Liver (tissue), 9 donors: Measurements from ENCODE around the gene PHLDB2. TPM values are rescaled to one million over a fixed set of nuclear protein-coding genes. Genes with fewer than 3 reads are reported as not detected.

Source experiments
- DNase-seq: peaks from one replicate; pipeline ENCODE4 v3.0.0-alpha.2; 2017; ENCODE audit warnings: low spot score
- H3K27ac ChIP-seq, 2 donors: one replicate each; pipeline ENCODE4 v1.7.0; 2013; ENCODE audit warnings: inconsistent platforms in 2 of 2, low read length in 2 of 2, control low read depth in 1 of 2, low read depth in 1 of 2, mild to moderate bottlenecking in 1 of 2
- H3K27me3 ChIP-seq, 4 donors: one replicate each; pipeline versions ENCODE4 v1.6.1 to v1.7.0; 2013; ENCODE audit warnings: low read length in 3 of 4, inconsistent platforms in 1 of 4, mild to moderate bottlenecking in 1 of 4, moderate library complexity in 1 of 4; ENCODE audit not compliant: control insufficient read depth in 4 of 4, insufficient read depth in 4 of 4
- H3K36me3 ChIP-seq, 4 donors: one replicate each; pipeline versions ENCODE4 v1.6.1 to v1.7.0; 2013; ENCODE audit warnings: low read length in 3 of 4, mild to moderate bottlenecking in 3 of 4, low read depth in 1 of 4, moderate library complexity in 1 of 4; ENCODE audit not compliant: control insufficient read depth in 4 of 4, insufficient read depth in 3 of 4
- H3K4me1 ChIP-seq, 4 donors: one replicate each; pipeline versions ENCODE4 v1.6.1 to v1.7.0; 2013; ENCODE audit warnings: low read length in 3 of 4, mild to moderate bottlenecking in 3 of 4, moderate library complexity in 1 of 4; ENCODE audit not compliant: control insufficient read depth in 4 of 4, insufficient read depth in 4 of 4
- H3K4me3 ChIP-seq, 3 donors: one replicate each; pipeline versions ENCODE4 v1.6.1 to v1.7.0; 2013; ENCODE audit warnings: low read length in 3 of 3, control low read depth in 1 of 3, low read depth in 1 of 3, mild to moderate bottlenecking in 1 of 3
- H3K9ac ChIP-seq, 2 donors: one replicate each; pipeline ENCODE4 v1.7.0; 2013; ENCODE audit warnings: low read length in 2 of 2, mild to moderate bottlenecking in 2 of 2, moderate library complexity in 2 of 2, control low read depth in 1 of 2, low read depth in 1 of 2
- H3K9me3 ChIP-seq, 4 donors: one replicate each; pipeline versions ENCODE4 v1.6.1 to v1.7.0; 2013; ENCODE audit warnings: low read length in 3 of 4; ENCODE audit not compliant: control insufficient read depth in 4 of 4
- FOXA1 ChIP-seq: IDR thresholded peaks from 2 replicates; pipeline ENCODE4 v1.6.1; 2016; ENCODE audit warnings: antibody characterized with exemption
- FOXA2 ChIP-seq: IDR thresholded peaks from 2 replicates; pipeline ENCODE4 v1.6.1; 2016; ENCODE audit warnings: antibody characterized with exemption
- GABPA ChIP-seq, 2 donors: IDR thresholded peaks in 1 of 2; conservative IDR thresholded peaks in 1 of 2; 2 replicates each; pipeline ENCODE4 v1.6.1; 2016; ENCODE audit warnings: antibody characterized with exemption in 2 of 2, mild to moderate bottlenecking in 1 of 2, moderate library complexity in 1 of 2
- HNF4A ChIP-seq, 2 donors: conservative IDR thresholded peaks; 2 replicates each; pipeline ENCODE4 v1.6.1; 2016; ENCODE audit warnings: antibody characterized with exemption in 2 of 2, mild to moderate bottlenecking in 2 of 2
- HNF4G ChIP-seq: IDR thresholded peaks from 2 replicates; pipeline ENCODE4 v1.6.1; 2016; ENCODE audit warnings: antibody characterized with exemption
- RAD21 ChIP-seq, 2 donors: IDR thresholded peaks; 2 replicates each; pipeline ENCODE4 v1.6.1; 2016; ENCODE audit warnings: antibody characterized with exemption in 2 of 2, mild to moderate bottlenecking in 2 of 2
- RXRA ChIP-seq, 2 donors: IDR thresholded peaks; 2 replicates each; pipeline ENCODE4 v1.6.1; 2017 to 2018; ENCODE audit warnings: antibody characterized with exemption in 2 of 2, mild to moderate bottlenecking in 1 of 2
- SP1 ChIP-seq: IDR thresholded peaks from 2 replicates; pipeline ENCODE4 v1.6.1; 2018; ENCODE audit warnings: antibody characterized with exemption, mild to moderate bottlenecking
- TAF1 ChIP-seq: conservative IDR thresholded peaks from 2 replicates; pipeline ENCODE4 v1.6.1; 2016; ENCODE audit warnings: antibody characterized with exemption, mild to moderate bottlenecking
- whole genome bisulfite sequencing: extraction: QIAGEN DNeasy Blood & Tissue Kit; methylation state at CpG from one replicate; pipeline ENCODE4 v1.1.7; 2013; 5-methylcytosine and 5-hydroxymethylcytosine counted together
- polyA plus RNA-seq, 2 donors: library from polyadenylated mRNA; stranded (reverse) in 1 of 2; unstranded in 1 of 2; fragments of 200-250 nt in 1 of 2; fragments of >200 nt in 1 of 2; fragmentation: Nextera tagmentation in 1 of 2; extraction: Ambion mirVana in 1 of 2; gene quantifications; one replicate each; pipeline versions ENCODE4 v1.2.1 to v1.2.3, GENCODE V29; 2013 to 2015
- total RNA-seq, 2 donors: library from RNA; depleted of rRNA; stranded (reverse); fragments of >200 nt; gene quantifications; one replicate each; pipeline ENCODE4 v1.2.3, GENCODE V29; 2014
- TF ChIP-seq, protein P1 (sequence below): IDR thresholded peaks from 2 replicates; pipeline ENCODE4 v1.6.1; 2016; ENCODE audit warnings: antibody characterized with exemption
- TF ChIP-seq, protein P2 (sequence below): fragments of 150-350 bp; IDR thresholded peaks from 2 replicates; pipeline ENCODE4 v1.5.1; 2017; ENCODE audit warnings: improper control_type of control experiment, low read depth, low read length; ENCODE audit not compliant: missing input control
- TF ChIP-seq, protein P3 (sequence below): IDR thresholded peaks from 2 replicates; pipeline ENCODE4 v1.6.1; 2016; ENCODE audit warnings: antibody characterized with exemption, mild to moderate bottlenecking
- TF ChIP-seq, protein P4 (sequence below): IDR thresholded peaks from 2 replicates; pipeline ENCODE4 v1.6.1; 2016; ENCODE audit warnings: antibody characterized with exemption
- TF ChIP-seq, protein P5 (sequence below): IDR thresholded peaks from 2 replicates; pipeline ENCODE4 v1.6.1; 2016; ENCODE audit warnings: antibody characterized with exemption
- donor health status: healthy.
- donor health status: healthy.
- donor health status: healthy.
- donor health status: healthy.
- donor health status: healthy.

Gene PHLDB2
- total and polyA plus RNA-seq, 4 donors: 9.7 to 42.9 (median 22.2) TPM

DNA sequence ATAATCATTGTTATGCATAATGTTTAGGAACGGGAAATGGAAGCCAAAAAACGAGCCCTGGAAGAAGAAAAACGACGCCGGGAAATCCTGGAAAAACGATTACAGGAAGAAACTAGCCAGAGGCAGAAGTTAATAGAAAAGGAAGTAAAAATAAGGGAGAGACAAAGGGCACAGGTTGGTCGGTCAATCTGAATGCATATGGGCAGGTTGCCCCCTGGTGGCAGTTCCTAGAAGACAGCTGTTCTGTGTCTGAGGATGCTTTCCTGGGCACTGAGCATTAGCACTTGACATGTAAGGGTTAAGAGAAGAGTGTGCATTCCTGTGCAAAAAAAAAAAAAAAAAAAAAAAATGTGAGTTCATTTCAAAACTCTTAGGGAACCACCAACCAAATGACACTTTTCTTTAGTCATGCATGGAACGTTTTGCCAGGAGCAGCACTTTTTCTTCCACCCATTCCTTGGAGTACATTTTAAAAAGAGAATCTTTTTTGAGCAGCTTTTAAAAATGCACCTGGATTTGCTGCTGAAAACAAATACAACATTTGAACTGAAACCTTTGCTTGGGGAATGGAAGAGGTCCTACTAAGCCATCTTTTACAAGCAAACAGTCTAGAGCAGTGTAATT, 108.7 kb downstream of the PHLDB2 start:
- H3K4me1 ChIP-seq: peaks cover 0 to 20% (median 11%) of the 10 kb centered on the region in 4 donors
- peak in 1 of 2 donors; percentile 38 for TF ChIP-seq RXRA (IDR thresholded peaks at IDR 0.05)
- TF ChIP-seq HNF4A (conservative IDR thresholded peaks at IDR 0.05): peak in 1 of 2 donors; percentile 54
- TF ChIP-seq, protein P1, sequence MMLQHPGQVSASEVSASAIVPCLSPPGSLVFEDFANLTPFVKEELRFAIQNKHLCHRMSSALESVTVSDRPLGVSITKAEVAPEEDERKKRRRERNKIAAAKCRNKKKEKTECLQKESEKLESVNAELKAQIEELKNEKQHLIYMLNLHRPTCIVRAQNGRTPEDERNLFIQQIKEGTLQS: no peak
- TF ChIP-seq, protein P2, sequence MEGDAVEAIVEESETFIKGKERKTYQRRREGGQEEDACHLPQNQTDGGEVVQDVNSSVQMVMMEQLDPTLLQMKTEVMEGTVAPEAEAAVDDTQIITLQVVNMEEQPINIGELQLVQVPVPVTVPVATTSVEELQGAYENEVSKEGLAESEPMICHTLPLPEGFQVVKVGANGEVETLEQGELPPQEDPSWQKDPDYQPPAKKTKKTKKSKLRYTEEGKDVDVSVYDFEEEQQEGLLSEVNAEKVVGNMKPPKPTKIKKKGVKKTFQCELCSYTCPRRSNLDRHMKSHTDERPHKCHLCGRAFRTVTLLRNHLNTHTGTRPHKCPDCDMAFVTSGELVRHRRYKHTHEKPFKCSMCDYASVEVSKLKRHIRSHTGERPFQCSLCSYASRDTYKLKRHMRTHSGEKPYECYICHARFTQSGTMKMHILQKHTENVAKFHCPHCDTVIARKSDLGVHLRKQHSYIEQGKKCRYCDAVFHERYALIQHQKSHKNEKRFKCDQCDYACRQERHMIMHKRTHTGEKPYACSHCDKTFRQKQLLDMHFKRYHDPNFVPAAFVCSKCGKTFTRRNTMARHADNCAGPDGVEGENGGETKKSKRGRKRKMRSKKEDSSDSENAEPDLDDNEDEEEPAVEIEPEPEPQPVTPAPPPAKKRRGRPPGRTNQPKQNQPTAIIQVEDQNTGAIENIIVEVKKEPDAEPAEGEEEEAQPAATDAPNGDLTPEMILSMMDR: peak; percentile 87
- TF ChIP-seq RAD21 (IDR thresholded peaks at IDR 0.05): peak; percentile 95 to 97

DNA sequence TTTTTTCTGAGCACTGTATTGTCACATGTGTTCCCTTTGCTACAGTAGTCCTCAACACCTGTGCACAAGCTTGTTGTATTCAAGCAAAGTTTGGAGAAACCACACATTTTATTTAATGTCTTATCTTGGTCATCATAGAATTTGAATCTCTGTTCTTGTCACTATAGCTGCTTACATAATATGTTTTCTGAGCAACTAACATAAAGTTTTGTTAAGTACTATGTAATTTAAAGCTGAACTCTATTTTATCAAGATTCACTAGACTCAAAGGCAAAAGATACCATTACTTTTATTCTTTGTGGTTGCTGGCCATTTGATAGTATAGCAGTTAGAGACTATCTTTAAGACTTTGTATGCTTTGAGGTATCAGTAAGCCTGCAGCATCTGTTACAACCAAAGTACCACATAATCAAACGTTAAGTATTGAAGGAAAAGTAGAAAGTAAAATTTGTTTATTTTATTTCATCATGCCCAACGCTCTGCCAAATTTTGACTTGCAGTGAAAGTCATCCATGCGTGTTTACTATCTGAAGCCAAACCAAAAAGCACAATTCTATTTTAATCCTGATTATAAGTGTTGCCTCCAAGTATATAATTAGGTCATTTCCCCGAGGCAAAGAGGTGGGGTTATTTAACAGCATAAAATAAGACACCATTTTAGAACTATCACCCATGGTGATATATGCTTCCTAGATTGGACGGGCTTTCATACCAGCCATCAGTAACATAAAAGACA, 109.4 kb downstream of the PHLDB2 start:
- no peak overlapping the region for H3K9ac ChIP-seq
- no peaks in the 10 kb centered on the region for H3K9me3 ChIP-seq
- no peak for DNase-seq
- WGBS: 33% methylated on average over 5 of the region's 5 CpGs
- H3K4me1 ChIP-seq: peaks cover 0 to 20% (median 11%) of the 10 kb centered on the region in 4 donors
- H3K27ac ChIP-seq: peak overlapping the region in 1 of 2 donors; percentile 37
- no peak overlapping the region for H3K4me3 ChIP-seq
- no peaks in the 10 kb centered on the region for H3K27me3 ChIP-seq
- H3K36me3 ChIP-seq: peaks cover 3 to 32% (median 10%) of the 10 kb centered on the region in 4 donors
- no peak for TF ChIP-seq SP1

More for the DNA sequence above, 108.7 kb downstream of the PHLDB2 start:
- Histone ChIP-seq H3K27me3 (no peaks in the 10 kb centered on the region), H3K36me3 (peaks cover 3 to 33% (median 10%) of the 10 kb centered on the region in 4 donors), H3K9ac (peak overlapping the region in 1 of 2 donors; percentile 8), H3K4me3 (no peak overlapping the region), H3K9me3 (no peaks in the 10 kb centered on the region), H3K27ac (peak overlapping the region in 1 of 2 donors; percentile 52)
- DNase-seq: peak; percentile 79
- WGBS: 11% methylated on average over 8 of the region's 8 CpGs

DNA sequence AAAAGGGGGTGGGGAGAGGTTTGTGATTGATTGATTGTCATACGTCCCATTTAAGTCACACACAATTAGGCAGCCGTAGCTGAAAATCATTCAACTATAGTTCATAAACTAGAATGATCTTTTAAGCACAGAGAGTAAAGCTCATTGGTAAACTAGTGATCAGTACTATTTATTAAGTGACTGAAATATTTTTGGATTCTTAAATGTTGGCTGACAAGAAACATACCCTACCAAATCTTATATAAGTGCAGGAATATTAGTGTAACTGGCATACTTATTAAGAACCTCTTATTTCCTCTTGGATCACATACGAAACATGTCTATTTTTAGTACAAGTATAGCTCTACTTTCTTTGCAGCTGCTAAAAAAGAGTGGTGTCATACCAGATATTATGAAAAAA, 111.3 kb downstream of the PHLDB2 start:
- Histone ChIP-seq H3K9ac (no peak overlapping the region), H3K27me3 (no peaks in the 10 kb centered on the region), H3K27ac (no peak overlapping the region), H3K9me3 (no peaks in the 10 kb centered on the region), H3K36me3 (peaks cover 3 to 39% (median 14%) of the 10 kb centered on the region in 4 donors), H3K4me1 (peaks cover 0 to 20% (median 11%) of the 10 kb centered on the region in 4 donors), H3K4me3 (no peak overlapping the region)
- no peak for DNase-seq
- 87% methylated on average over 3 of the region's 3 CpGs for WGBS
- TF ChIP-seq RXRA (IDR thresholded peaks at IDR 0.05): no peak
- TF ChIP-seq SP1: no peak
- TF ChIP-seq GABPA (IDR thresholded peaks at IDR 0.05 in 1 of 2, conservative IDR thresholded peaks at IDR 0.05 in 1 of 2): no peak
- TF ChIP-seq, protein P3, sequence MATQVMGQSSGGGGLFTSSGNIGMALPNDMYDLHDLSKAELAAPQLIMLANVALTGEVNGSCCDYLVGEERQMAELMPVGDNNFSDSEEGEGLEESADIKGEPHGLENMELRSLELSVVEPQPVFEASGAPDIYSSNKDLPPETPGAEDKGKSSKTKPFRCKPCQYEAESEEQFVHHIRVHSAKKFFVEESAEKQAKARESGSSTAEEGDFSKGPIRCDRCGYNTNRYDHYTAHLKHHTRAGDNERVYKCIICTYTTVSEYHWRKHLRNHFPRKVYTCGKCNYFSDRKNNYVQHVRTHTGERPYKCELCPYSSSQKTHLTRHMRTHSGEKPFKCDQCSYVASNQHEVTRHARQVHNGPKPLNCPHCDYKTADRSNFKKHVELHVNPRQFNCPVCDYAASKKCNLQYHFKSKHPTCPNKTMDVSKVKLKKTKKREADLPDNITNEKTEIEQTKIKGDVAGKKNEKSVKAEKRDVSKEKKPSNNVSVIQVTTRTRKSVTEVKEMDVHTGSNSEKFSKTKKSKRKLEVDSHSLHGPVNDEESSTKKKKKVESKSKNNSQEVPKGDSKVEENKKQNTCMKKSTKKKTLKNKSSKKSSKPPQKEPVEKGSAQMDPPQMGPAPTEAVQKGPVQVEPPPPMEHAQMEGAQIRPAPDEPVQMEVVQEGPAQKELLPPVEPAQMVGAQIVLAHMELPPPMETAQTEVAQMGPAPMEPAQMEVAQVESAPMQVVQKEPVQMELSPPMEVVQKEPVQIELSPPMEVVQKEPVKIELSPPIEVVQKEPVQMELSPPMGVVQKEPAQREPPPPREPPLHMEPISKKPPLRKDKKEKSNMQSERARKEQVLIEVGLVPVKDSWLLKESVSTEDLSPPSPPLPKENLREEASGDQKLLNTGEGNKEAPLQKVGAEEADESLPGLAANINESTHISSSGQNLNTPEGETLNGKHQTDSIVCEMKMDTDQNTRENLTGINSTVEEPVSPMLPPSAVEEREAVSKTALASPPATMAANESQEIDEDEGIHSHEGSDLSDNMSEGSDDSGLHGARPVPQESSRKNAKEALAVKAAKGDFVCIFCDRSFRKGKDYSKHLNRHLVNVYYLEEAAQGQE: no peak
- TF ChIP-seq FOXA1: no peak
- TF ChIP-seq, protein P4, sequence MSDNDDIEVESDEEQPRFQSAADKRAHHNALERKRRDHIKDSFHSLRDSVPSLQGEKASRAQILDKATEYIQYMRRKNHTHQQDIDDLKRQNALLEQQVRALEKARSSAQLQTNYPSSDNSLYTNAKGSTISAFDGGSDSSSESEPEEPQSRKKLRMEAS: no peak
- TF ChIP-seq FOXA2: no peak
- TF ChIP-seq TAF1: no peak
- TF ChIP-seq, protein P1: no peak
- TF ChIP-seq, protein P5, sequence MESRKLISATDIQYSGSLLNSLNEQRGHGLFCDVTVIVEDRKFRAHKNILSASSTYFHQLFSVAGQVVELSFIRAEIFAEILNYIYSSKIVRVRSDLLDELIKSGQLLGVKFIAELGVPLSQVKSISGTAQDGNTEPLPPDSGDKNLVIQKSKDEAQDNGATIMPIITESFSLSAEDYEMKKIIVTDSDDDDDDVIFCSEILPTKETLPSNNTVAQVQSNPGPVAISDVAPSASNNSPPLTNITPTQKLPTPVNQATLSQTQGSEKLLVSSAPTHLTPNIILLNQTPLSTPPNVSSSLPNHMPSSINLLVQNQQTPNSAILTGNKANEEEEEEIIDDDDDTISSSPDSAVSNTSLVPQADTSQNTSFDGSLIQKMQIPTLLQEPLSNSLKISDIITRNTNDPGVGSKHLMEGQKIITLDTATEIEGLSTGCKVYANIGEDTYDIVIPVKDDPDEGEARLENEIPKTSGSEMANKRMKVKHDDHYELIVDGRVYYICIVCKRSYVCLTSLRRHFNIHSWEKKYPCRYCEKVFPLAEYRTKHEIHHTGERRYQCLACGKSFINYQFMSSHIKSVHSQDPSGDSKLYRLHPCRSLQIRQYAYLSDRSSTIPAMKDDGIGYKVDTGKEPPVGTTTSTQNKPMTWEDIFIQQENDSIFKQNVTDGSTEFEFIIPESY: no peak
- no peak for TF ChIP-seq HNF4G
- no peak for TF ChIP-seq RAD21 (IDR thresholded peaks at IDR 0.05)
- TF ChIP-seq, protein P2: no peak
